MM.1S (cell line): ENCODE data around the gene RET.

Source experiments
- DNase-seq: peaks from one replicate; pipeline ENCODE4 v3.0.0-alpha.2; 2015
- H2AFZ ChIP-seq: fragments of 300-600 bp; sonication (generic); 2 replicates; pipeline ENCODE4 v1.6.0; 2016; ENCODE audit warnings: antibody characterized with exemption, low read length
- H3F3A ChIP-seq: fragments of 300-600 bp; sonication (generic); 2 replicates; pipeline ENCODE4 v1.6.1; 2016; ENCODE audit warnings: mild to moderate bottlenecking, antibody characterized with exemption, low read length, moderate library complexity, mixed read lengths; ENCODE audit not compliant: insufficient read depth
- H3K27ac ChIP-seq: fragments of 300-600 bp; sonication (generic); 2 replicates; pipeline ENCODE4 v1.5.1; 2016; ENCODE audit warnings: mild to moderate bottlenecking, low read length
- H3K27me3 ChIP-seq: fragments of 300-600 bp; sonication (generic); replicated peaks from 2 replicates; pipeline ENCODE4 v1.6.0; 2016; ENCODE audit warnings: low read length; ENCODE audit not compliant: insufficient read depth
- H3K36me3 ChIP-seq: fragments of 300-600 bp; sonication (generic); replicated peaks from 2 replicates; pipeline ENCODE4 v1.6.1; 2016; ENCODE audit warnings: mild to moderate bottlenecking, low read length, mixed read lengths; ENCODE audit not compliant: insufficient read depth
- H3K4me1 ChIP-seq: fragments of 300-600 bp; sonication (generic); 2 replicates; pipeline ENCODE4 v1.6.1; 2016; ENCODE audit warnings: low read length, mixed read lengths
- H3K4me2 ChIP-seq: fragments of 300-600 bp; sonication (generic); 2 replicates; pipeline ENCODE4 v1.6.0; 2016; ENCODE audit warnings: low read depth, low read length
- H3K4me3 ChIP-seq: fragments of 300-600 bp; sonication (generic); 2 replicates; pipeline ENCODE4 v1.5.1; 2016; ENCODE audit warnings: low read length, mixed read lengths
- H3K79me2 ChIP-seq: fragments of 300-600 bp; sonication (generic); 2 replicates; pipeline ENCODE4 v1.6.1; 2016; ENCODE audit warnings: mixed run types, low read length, mixed read lengths
- H3K9ac ChIP-seq: fragments of 300-600 bp; sonication (generic); 2 replicates; pipeline ENCODE4 v1.6.1; 2016; ENCODE audit warnings: low read length, mixed read lengths
- H3K9me2 ChIP-seq: fragments of 300-600 bp; sonication (generic); replicated peaks from 2 replicates; pipeline ENCODE4 v1.6.1; 2016; ENCODE audit warnings: mild to moderate bottlenecking, low read length, mixed read lengths; ENCODE audit not compliant: insufficient read depth
- H3K9me3 ChIP-seq: fragments of 300-600 bp; sonication (generic); replicated peaks from 2 replicates; pipeline ENCODE4 v1.6.1; 2016; ENCODE audit warnings: mild to moderate bottlenecking, low read length, mixed read lengths; ENCODE audit not compliant: insufficient read depth
- H4K20me1 ChIP-seq: fragments of 300-600 bp; sonication (generic); 2 replicates; pipeline ENCODE4 v1.6.1; 2016; ENCODE audit warnings: mild to moderate bottlenecking, low read length, moderate library complexity, mixed read lengths; ENCODE audit not compliant: insufficient read depth
- CTCF ChIP-seq: fragments of 300-600 bp; sonication (generic); IDR thresholded peaks from 2 replicates; pipeline ENCODE4 v1.5.1; 2016; ENCODE audit warnings: antibody characterized with exemption, low read length, mixed read lengths
- EZH2 ChIP-seq: fragments of 300-600 bp; sonication (generic); optimal IDR thresholded peaks from 2 replicates; pipeline ENCODE3; 2017; ENCODE audit warnings: low read depth, mild to moderate bottlenecking, antibody characterized with exemption, low read length, mixed read lengths
- EZH2phosphoT487 ChIP-seq: fragments of 300-600 bp; sonication (generic); IDR thresholded peaks from 2 replicates; pipeline ENCODE4 v1.6.1; 2018; ENCODE audit warnings: antibody characterized with exemption, low read length

The RET gene

GRCh38 chr10:43056568-43057011 is 20.3 kb upstream of the RET start:
- Histone ChIP-seq H3K27me3 (no peaks in the 10 kb centered on the region), H3K36me3 (no peaks in the 10 kb centered on the region), H3K27ac (no peak overlapping the region), H3K79me2 (no peaks in the 10 kb centered on the region), H3K9me3 (no peaks in the 10 kb centered on the region), H3K9me2 (no peaks in the 10 kb centered on the region), H3K4me3 (no peak overlapping the region), H3F3A (no peaks in the 10 kb centered on the region), H4K20me1 (no peaks in the 10 kb centered on the region), H2AFZ (no peak overlapping the region), H3K4me2 (no peak overlapping the region), H3K4me1 (no peaks in the 10 kb centered on the region), H3K9ac (no peak overlapping the region)
- DNase-seq = no peak
- TF ChIP-seq EZH2 (no peak), EZH2phosphoT487 (no peak), CTCF (no peak)

GRCh38 chr10:43057231-43057711 is 19.6 kb upstream of the RET start:
- Histone ChIP-seq H3K9me3 (no peaks in the 10 kb centered on the region), H3F3A (no peaks in the 10 kb centered on the region), H2AFZ (no peak overlapping the region), H3K4me2 (no peak overlapping the region), H3K9me2 (no peaks in the 10 kb centered on the region), H3K27me3 (no peaks in the 10 kb centered on the region), H3K36me3 (no peaks in the 10 kb centered on the region), H3K9ac (no peak overlapping the region), H3K4me3 (no peak overlapping the region), H4K20me1 (no peaks in the 10 kb centered on the region), H3K27ac (no peak overlapping the region), H3K4me1 (no peaks in the 10 kb centered on the region), H3K79me2 (no peaks in the 10 kb centered on the region)
- TF ChIP-seq EZH2 = no peak
- TF ChIP-seq CTCF = no peak
- TF ChIP-seq EZH2phosphoT487 = no peak
- DNase-seq = no peak

GRCh38 chr10:43057831-43058340 is 19.0 kb upstream of the RET start:
- no peak overlapping the region for H3K4me2 ChIP-seq
- no peaks in the 10 kb centered on the region for H3K79me2 ChIP-seq

GRCh38 chr10:43058716-43059335 is 18.0 kb upstream of the RET start:
- Histone ChIP-seq H3K9ac (no peak overlapping the region), H3K4me1 (no peaks in the 10 kb centered on the region), H3K79me2 (no peaks in the 10 kb centered on the region), H3K4me2 (no peak overlapping the region), H3K9me2 (no peaks in the 10 kb centered on the region), H4K20me1 (no peaks in the 10 kb centered on the region), H3K4me3 (no peak overlapping the region), H3K9me3 (no peaks in the 10 kb centered on the region), H3K36me3 (no peaks in the 10 kb centered on the region), H2AFZ (no peak overlapping the region), H3K27me3 (no peaks in the 10 kb centered on the region), H3F3A (no peaks in the 10 kb centered on the region), H3K27ac (no peak overlapping the region)
- no peak for DNase-seq
- TF ChIP-seq EZH2phosphoT487 (no peak), EZH2 (no peak), CTCF (no peak)

More at GRCh38 chr10:43057831-43058340, 19.0 kb upstream of the RET start:
- DNase-seq = no peak
- H3K9me3 ChIP-seq = no peaks in the 10 kb centered on the region
- H3K9ac ChIP-seq = no peak overlapping the region
- no peaks in the 10 kb centered on the region for H3K9me2 ChIP-seq
- H3F3A ChIP-seq = no peaks in the 10 kb centered on the region
- no peak for TF ChIP-seq EZH2
- H3K27ac ChIP-seq = no peak overlapping the region
- H3K4me1 ChIP-seq = no peaks in the 10 kb centered on the region
- H2AFZ ChIP-seq = no peak overlapping the region
- no peaks in the 10 kb centered on the region for H4K20me1 ChIP-seq
- H3K4me3 ChIP-seq = no peak overlapping the region
- H3K27me3 ChIP-seq = no peaks in the 10 kb centered on the region
- H3K36me3 ChIP-seq = no peaks in the 10 kb centered on the region
